Spinal cord (tissue), 10 donors: Measurements from ENCODE around the gene KLHL42. TPM values are rescaled to one million over a fixed set of nuclear protein-coding genes. Genes with fewer than 3 reads are reported as not detected.

Source experiments
- DNase-seq, 6 donors: peaks; one replicate each; pipeline versions ENCODE4 v3.0.0 to v3.0.0-alpha.2; 2013 to 2015; ENCODE audit warnings: low spot score in 6 of 6, low read depth in 4 of 6
- H3K27ac ChIP-seq: one replicate; pipeline ENCODE4 v1.5.1; 2013; ENCODE audit warnings: low read depth, low read length, control low read depth
- H3K27me3 ChIP-seq: one replicate; pipeline ENCODE4 v1.6.1; 2013; ENCODE audit warnings: low read length; ENCODE audit not compliant: control insufficient read depth, insufficient read depth
- H3K36me3 ChIP-seq: one replicate; pipeline ENCODE4 v1.6.1; 2013; ENCODE audit warnings: low read length; ENCODE audit not compliant: control insufficient read depth, insufficient read depth
- H3K4me1 ChIP-seq: one replicate; pipeline ENCODE4 v1.6.1; 2013; ENCODE audit warnings: low read length; ENCODE audit not compliant: control insufficient read depth, insufficient read depth
- H3K4me3 ChIP-seq: one replicate; pipeline ENCODE4 v1.5.1; 2013; ENCODE audit warnings: low read depth, low read length, control low read depth
- H3K9me3 ChIP-seq: one replicate; pipeline ENCODE4 v1.6.1; 2013; ENCODE audit warnings: low read length; ENCODE audit not compliant: control insufficient read depth, insufficient read depth
- WGBS: methylation state at CpG from one replicate; pipeline ENCODE4 v1.1.5; 2013; ENCODE audit warnings: missing lambda C conversion rate; ENCODE audit not compliant: insufficient coverage; 5-methylcytosine and 5-hydroxymethylcytosine counted together
- polyA plus RNA-seq, 2 donors: library from polyadenylated mRNA; unstranded; fragments of 120-200 nt; gene quantifications; one replicate each; pipeline ENCODE4 v1.2.1, GENCODE V29; 2013; ENCODE audit not compliant: insufficient read length in 2 of 2
- total RNA-seq, 2 donors: library from RNA; depleted of rRNA in 1 of 2; stranded (reverse); fragments of 120-200 nt in 1 of 2; fragments of >200 nt in 1 of 2; gene quantifications; one replicate each; pipeline versions ENCODE4 v1.2.3 to v1.2.4, GENCODE V29; 2013 to 2014
- donor health status: healthy.

The KLHL42 gene
- total and polyA plus RNA-seq, 4 donors: 34.5 to 81.4 (median 44.4) TPM

GRCh38 chr12:27778206-27778605 is 1.8 kb upstream of the KLHL42 start:
- H3K4me1 ChIP-seq: peaks cover 17% of the 10 kb centered on the region
- no peak overlapping the region for H3K27ac ChIP-seq
- no peak overlapping the region for H3K4me3 ChIP-seq
- DNase-seq: no peak
- WGBS: no CpG with 5 or more reads among the region's 1 CpG
- peaks cover 4% of the 10 kb centered on the region for H3K36me3 ChIP-seq
- no peaks in the 10 kb centered on the region for H3K27me3 ChIP-seq
- no peaks in the 10 kb centered on the region for H3K9me3 ChIP-seq

GRCh38 chr12:27779416-27779919 is 565 bp upstream of the KLHL42 start:
- peaks cover 20% of the 10 kb centered on the region for H3K4me1 ChIP-seq
- peaks cover 9% of the 10 kb centered on the region for H3K36me3 ChIP-seq
- no peaks in the 10 kb centered on the region for H3K9me3 ChIP-seq
- WGBS: under 1% methylated on average over 36 of the region's 36 CpGs
- H3K27ac ChIP-seq: peak overlapping the region; percentile 94
- peak overlapping the region; percentile 68 for H3K4me3 ChIP-seq
- no peaks in the 10 kb centered on the region for H3K27me3 ChIP-seq
- DNase-seq: peak; percentile 29 to 90 (median 57)

- Histone ChIP-seq H3K27me3 (no peaks in the 10 kb centered on the region), H3K4me1 (peaks cover 20% of the 10 kb centered on the region), H3K36me3 (peaks cover 9% of the 10 kb centered on the region), H3K9me3 (no peaks in the 10 kb centered on the region), H3K4me3 (peak overlapping the region; percentile 68), H3K27ac (peak overlapping the region; percentile 73)
- WGBS: 17% methylated on average over 25 of the region's 27 CpGs
- peak in 4 of 6 donors; percentile 7 to 51 (median 24) for DNase-seq
These were observed 777 bp downstream of the KLHL42 start for GRCh38 chr12:27780612-27781408.

- H3K27ac ChIP-seq: no peak overlapping the region
These were observed 1.6 kb downstream of the KLHL42 start for GRCh38 chr12:27781680-27782079.

GRCh38 chr12:27782481-27782880 is 2.4 kb downstream of the KLHL42 start:
- Histone ChIP-seq H3K4me3 (no peak overlapping the region), H3K36me3 (peaks cover 9% of the 10 kb centered on the region), H3K9me3 (no peaks in the 10 kb centered on the region), H3K27ac (no peak overlapping the region), H3K27me3 (no peaks in the 10 kb centered on the region), H3K4me1 (peaks cover 20% of the 10 kb centered on the region)
- no peak for DNase-seq
- WGBS: no CpG with 5 or more reads among the region's 1 CpG

More at GRCh38 chr12:27781680-27782079, 1.6 kb downstream of the KLHL42 start:
- H3K27me3 ChIP-seq: no peaks in the 10 kb centered on the region
- H3K36me3 ChIP-seq: peaks cover 9% of the 10 kb centered on the region
- H3K4me1 ChIP-seq: peaks cover 20% of the 10 kb centered on the region
- peak overlapping the region; percentile 14 for H3K4me3 ChIP-seq
- peak in 3 of 6 donors; percentile 10 to 69 (median 52) for DNase-seq
- WGBS: no CpG with 5 or more reads among the region's 5 CpGs
- no peaks in the 10 kb centered on the region for H3K9me3 ChIP-seq

- H3K4me1 ChIP-seq: peaks cover 4% of the 10 kb centered on the region
- no peak overlapping the region for H3K27ac ChIP-seq
- no peaks in the 10 kb centered on the region for H3K27me3 ChIP-seq
- WGBS: 94% methylated on average over 2 of the region's 3 CpGs
- no peaks in the 10 kb centered on the region for H3K9me3 ChIP-seq
- no peak overlapping the region for H3K4me3 ChIP-seq
- H3K36me3 ChIP-seq: peaks cover 5% of the 10 kb centered on the region
- peak in 1 of 6 donors; percentile 29 for DNase-seq
These were observed 6.0 kb downstream of the KLHL42 start for GRCh38 chr12:27785882-27786570.

GRCh38 chr12:27787559-27787958 is 7.5 kb downstream of the KLHL42 start:
- Histone ChIP-seq H3K27me3 (no peaks in the 10 kb centered on the region), H3K4me3 (no peak overlapping the region), H3K4me1 (peaks cover 2% of the 10 kb centered on the region), H3K9me3 (no peaks in the 10 kb centered on the region), H3K27ac (no peak overlapping the region), H3K36me3 (peaks cover 16% of the 10 kb centered on the region)
- no CpG with 5 or more reads among the region's 2 CpGs for WGBS
- no peak for DNase-seq

GRCh38 chr12:27790179-27790578 is 10.1 kb downstream of the KLHL42 start:
- Histone ChIP-seq H3K27ac (no peak overlapping the region), H3K9me3 (no peaks in the 10 kb centered on the region), H3K27me3 (no peaks in the 10 kb centered on the region)

GRCh38 chr12:27794818-27795584 is 15.0 kb downstream of the KLHL42 start:
- peaks cover 41% of the 10 kb centered on the region for H3K36me3 ChIP-seq
- no peak for DNase-seq
- H3K4me3 ChIP-seq: no peak overlapping the region
- H3K27me3 ChIP-seq: no peaks in the 10 kb centered on the region
- no peaks in the 10 kb centered on the region for H3K4me1 ChIP-seq
- no peak overlapping the region for H3K27ac ChIP-seq
- WGBS: 94% methylated on average over 2 of the region's 6 CpGs
- no peaks in the 10 kb centered on the region for H3K9me3 ChIP-seq

More at GRCh38 chr12:27790179-27790578, 10.1 kb downstream of the KLHL42 start:
- no peak for DNase-seq
- H3K4me1 ChIP-seq: no peaks in the 10 kb centered on the region
- WGBS: 100% methylated on average over 1 of the region's 2 CpGs
- H3K36me3 ChIP-seq: peaks cover 26% of the 10 kb centered on the region
- H3K4me3 ChIP-seq: no peak overlapping the region
